ENCODE results near the gene APLP2. TPM values are rescaled to one million over a fixed set of nuclear protein-coding genes. Genes with fewer than 3 reads are reported as not detected.

APLP2 gene
- total RNA-seq = 503 and 525 TPM in 2 replicates

DNA sequence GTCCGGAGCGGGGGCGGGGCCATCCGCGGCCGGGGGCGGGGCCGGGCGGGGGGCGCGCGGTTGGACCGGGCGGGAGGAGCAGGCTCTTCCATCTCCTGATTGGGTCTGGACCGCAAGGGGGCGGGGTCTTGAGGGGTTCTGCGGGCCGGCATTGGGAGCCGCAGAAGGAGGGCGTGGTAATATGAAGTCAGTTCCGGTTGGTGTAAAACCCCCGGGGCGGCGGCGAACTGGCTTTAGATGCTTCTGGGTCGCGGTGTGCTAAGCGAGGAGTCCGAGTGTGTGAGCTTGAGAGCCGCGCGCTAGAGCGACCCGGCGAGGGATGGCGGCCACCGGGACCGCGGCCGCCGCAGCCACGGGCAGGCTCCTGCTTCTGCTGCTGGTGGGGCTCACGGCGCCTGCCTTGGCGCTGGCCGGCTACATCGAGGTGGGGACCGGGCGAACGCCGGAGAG lies at the start of gene APLP2:
Gene APLP2, plus strand, starts transcription at position 236 of the 450 bp plus-strand sequence. Its CDS starts 84 bp downstream, at position 320.

DNA sequence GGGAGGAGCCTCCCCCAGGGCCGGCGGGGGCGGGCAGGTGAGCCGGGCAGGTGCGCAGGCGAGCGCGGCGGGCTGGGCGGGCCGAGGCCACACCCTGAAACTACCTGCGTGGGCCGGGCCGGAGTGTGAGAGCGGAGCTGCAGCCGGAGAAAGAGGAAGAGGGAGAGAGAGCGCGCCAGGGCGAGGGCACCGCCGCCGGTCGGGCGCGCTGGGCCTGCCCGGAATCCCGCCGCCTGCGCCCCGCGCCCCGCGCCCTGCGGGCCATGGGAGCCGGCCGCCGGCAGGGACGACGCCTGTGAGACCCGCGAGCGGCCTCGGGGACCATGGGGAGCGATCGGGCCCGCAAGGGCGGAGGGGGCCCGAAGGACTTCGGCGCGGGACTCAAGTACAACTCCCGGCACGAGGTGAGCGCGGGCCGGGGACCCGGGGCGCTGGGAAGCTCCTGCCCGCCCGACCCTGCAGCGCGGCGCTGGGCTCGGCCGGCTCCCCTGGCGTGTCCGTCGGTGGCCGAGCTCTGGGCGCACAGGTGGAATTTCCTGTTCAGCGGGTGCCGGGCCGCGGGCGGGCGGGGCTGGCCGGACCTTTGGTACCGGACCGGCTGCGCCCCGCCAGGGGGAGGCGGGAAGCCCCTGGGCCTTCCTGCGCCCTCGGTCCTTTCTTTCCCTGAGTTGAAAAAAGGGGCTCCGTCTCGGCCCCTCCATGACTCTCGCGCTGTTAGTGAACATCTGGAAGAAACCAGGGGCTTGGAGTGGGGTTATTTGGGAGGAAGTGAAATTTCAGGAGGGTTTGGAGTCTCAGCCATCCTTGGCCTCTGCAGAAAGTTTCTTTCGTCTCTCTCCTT lies 90.2 kb downstream of the APLP2 start, which contains the start of gene ST14:
Gene ST14, plus strand, starts transcription at position 126 of the 841 bp plus-strand sequence. Its CDS starts 198 bp downstream, at position 324.

Other genes with a start within 250 kb of the APLP2 start
- gene NFRKB, start 174.3 kb upstream of the APLP2 start, total RNA-seq = 10.2 and 18.7 TPM in 2 replicates
- 3.4 and 4.0 TPM in 2 replicates for gene PRDM10, start 67.1 kb upstream of the APLP2 start, total RNA-seq
- gene ST14, start 89.9 kb downstream of the APLP2 start, total RNA-seq = not detected in 2 replicates
- gene ZBTB44, start 245.0 kb downstream of the APLP2 start, total RNA-seq = 18.9 and 25.0 TPM in 2 replicates